ENCODE data around the gene MRPL11.

Gene MRPL11

GRCh38 chr11:66438504-66439466, at the start of gene MRPL11:
Gene MRPL11, minus strand, starts transcription at chr11:66438848. Its CDS starts 94 bp downstream, at chr11:66438754.
- peak; percentile 81 for DNase-seq (ENCODE audit: low read depth)

DNA sequence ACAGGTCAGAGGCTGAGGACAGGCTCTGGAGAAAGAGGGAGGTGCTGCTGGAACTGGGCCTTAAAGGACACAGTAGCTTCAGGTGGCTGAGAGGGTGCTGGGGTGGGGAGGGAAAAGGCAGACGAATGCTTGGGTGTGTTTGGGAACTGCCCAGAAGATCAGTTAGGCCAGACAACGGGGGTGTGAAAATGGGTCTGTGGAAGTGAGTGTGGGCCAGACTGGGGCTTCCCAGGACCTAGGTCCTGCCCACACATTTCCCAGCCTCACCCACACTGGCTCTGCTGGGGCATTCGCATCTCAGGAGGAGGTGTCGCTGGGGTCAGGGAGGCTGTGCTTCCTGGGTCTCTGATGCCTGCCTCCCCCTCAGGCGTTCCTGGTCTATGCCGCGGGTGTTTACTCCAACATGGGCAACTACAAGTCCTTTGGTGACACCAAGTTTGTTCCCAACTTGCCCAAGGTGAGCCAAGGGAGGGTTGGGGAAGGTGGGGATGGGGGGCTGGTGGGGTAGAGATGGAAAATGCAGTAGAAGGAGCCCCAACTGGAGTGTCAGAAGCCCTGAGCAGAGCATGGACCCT, 46.2 kb upstream of the MRPL11 start:
- DNase-seq (ENCODE audit: low read depth) = no peak

GRCh38 chr11:66480117-66480938, 41.7 kb upstream of the MRPL11 start, which contains the start of gene DPP3:
Gene DPP3, plus strand, starts transcription at chr11:66480434. Its CDS starts 1,767 bp downstream, at chr11:66482201.
- DNase-seq (ENCODE audit: low read depth) = peak; percentile 93

DNA sequence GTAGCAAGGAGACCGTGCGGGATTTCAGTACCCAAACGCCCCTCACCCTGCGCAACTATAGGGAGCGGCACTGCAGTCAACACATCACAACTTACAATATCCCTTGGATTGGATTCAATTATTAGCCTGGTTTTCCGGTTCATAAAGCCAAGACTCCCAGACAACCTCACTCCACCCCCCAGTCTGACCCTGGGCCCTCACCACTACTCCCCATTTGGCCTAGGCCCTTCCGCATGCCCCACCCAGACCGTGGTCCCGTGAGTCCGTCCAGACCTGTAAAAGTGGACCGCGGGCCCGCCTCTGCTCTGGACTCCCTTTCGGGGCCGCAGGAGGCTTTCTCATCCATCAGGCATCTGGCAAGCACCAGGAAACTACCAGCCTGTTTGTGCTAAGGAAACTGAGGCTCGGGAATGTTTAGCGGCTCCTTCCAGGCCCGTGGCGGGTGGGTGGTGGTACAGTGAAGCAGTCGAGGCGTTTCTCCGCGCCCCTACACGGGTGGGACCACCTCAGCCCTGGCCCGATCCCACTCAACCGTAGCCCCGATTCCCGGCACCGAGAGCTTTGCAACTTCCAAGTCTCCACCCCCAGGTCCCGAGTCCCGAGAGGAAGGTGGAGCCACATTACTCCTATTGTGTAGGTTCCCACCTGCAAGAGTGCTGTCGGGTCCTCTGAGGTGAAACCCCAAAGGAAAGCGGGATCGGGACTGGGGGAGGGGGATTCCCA, 40.9 kb upstream of the MRPL11 start:
- DNase-seq (ENCODE audit: low read depth) = no peak

- no peak for DNase-seq (ENCODE audit: low read depth)
Measured at GRCh38 chr11:66478729-66479393, 40.2 kb upstream of the MRPL11 start.

- no peak for DNase-seq (ENCODE audit: low read depth)
Measured at GRCh38 chr11:66477263-66478201, 38.9 kb upstream of the MRPL11 start.

DNA sequence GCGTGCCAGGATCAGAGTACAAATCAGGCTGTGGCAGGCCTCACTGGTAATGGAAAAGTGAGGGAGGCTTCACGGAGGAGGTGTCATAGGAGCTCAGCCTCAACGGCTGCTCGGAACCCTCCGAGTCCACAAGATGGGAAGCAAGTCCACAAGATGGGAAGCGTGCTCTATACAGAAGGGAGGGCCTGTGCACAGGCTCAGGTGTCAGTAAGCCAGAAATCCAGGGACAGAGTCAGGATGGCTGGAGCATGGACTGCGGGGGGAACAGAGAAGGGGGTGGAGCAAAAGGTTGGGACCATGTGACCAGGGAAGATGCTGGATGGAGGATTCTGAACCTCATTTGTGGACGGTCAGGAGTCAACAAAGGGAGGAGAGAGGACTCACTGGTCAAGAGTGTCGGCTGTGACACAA, 38.2 kb upstream of the MRPL11 start:
- no peak for DNase-seq (ENCODE audit: low read depth)

DNA sequence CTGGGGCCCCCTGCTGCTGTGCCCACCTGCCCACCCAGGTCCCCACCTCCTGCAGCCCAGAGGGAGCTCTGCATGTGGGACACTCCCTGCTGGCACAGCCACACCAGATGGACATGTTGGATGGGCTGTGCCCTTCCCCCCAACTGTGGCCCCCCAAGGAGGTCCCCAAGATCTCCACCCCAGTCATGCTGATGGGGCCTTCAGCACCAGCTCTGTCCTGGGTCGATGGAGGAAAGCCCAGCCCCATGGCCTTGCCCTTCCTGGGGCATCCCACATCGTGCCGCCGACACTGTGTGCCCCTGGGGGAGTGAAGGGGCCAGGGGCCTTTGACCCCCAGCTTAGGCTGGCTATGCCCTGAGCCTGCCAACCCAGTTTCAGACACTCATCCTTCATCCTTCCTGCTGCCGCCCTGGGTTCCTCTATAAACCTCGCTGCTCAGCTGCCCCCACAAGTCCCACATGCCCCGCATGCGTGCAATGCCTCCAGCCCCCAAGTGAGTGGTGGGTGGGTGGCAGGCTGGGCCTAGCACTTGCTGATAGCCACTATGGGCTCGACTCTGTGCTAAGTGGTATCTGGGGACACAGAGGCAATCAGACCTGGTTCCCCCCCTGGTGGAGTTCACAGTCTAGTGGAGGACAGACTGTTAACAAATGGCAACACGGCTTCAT, 37.7 kb upstream of the MRPL11 start:
- DNase-seq (ENCODE audit: low read depth) = no peak

DNA sequence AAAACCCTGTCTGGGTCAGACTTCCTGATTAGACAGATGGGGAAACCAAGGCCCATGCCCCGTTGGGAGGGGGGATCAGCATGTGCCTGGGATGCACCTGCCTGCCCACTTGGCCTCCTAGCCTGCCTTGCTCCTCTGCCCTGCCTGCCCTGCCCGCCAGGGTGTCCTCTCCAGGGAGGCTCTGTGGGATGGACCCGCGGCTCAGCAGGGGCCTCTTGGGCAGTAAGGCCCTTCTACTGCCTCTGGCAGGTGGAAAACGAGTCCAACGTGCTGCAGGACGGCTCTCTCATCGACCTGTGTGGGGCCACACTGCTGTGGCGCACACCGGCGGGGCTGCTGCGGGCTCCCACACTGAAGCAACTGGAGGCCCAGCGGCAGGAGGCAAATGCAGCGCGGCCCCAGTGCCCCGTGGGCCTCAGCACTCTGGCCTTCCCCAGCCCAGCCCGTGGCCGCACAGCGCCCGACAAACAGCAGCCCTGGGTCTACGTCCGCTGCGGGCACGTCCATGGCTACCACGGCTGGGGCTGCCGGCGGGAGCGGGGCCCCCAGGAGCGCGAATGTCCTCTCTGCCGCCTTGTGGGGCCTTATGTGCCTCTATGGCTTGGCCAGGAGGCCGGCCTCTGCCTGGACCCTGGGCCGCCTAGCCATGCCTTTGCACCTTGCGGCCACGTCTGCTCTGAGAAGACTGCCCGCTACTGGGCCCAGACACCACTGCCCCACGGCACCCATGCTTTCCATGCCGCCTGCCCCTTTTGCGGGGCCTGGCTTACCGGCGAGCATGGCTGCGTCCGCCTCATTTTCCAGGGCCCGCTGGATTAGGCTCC, 36.9 kb upstream of the MRPL11 start:
- no peak for DNase-seq (ENCODE audit: low read depth)

GRCh38 chr11:66473608-66474515, 35.2 kb upstream of the MRPL11 start:
- DNase-seq (ENCODE audit: low read depth) = no peak

DNA sequence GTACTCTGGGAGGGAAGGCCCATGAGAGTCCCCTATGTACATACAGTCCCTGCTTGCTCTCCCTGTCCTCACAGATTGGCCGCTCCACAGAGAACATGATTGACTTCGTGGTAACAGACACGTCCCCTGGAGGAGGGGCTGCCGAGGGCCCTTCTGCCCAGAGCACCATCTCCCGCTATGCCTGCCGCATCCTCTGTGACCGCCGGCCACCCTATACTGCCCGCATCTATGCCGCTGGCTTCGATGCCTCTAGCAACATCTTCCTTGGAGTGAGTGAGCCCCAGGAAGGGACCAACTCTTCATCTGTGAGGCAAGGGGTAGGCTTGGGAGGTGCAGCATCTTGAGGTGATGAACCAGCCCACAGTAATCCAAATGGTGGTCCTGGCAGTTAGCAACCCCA, 34.5 kb upstream of the MRPL11 start:
- DNase-seq (ENCODE audit: low read depth) = no peak

DNA sequence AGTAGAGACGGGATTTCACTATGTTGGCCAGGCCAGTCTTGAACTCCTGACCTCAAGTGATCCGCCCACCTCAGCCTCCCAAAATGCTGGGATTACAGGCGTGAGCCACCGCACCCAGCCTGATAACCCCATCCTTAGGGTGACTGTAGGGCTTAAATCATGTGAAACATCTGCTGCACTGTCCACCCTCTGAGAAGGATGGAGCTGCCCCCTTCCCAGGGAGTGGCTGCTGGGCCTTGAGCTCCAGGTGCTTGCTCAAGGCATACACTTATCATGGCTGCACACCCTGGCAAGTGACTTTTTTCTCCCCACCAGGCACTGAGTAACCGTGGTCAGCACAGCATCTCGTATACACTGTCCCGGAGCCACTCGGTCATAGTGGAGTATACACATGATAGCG, 33.4 kb upstream of the MRPL11 start:
- no peak for DNase-seq (ENCODE audit: low read depth)

- DNase-seq (ENCODE audit: low read depth) = no peak
Measured at GRCh38 chr11:66471142-66471541, 32.5 kb upstream of the MRPL11 start.

GRCh38 chr11:66470015-66470414, 31.4 kb upstream of the MRPL11 start:
- no peak for DNase-seq (ENCODE audit: low read depth)

DNA sequence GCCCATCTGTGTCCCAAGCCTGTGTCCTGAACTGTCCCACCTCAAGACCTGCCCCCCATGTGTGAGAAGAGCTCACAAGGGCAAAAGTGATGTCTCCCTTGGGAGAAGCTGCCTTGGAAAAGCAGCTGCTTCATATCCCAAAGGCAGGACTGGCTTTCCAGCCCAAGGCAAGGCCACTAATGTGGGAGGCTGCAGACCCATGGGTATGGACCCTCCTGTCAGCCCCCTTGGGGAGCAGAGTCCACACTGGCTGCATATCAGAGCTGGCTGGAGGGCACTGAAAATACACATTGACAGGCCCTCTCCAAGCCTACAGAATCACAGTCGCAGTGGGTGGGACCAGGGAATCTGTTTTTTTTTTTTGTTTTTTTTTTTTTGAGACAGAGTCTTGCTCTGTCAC, 30.8 kb upstream of the MRPL11 start:
- DNase-seq (ENCODE audit: low read depth) = no peak

GRCh38 chr11:66468691-66469090, 30.0 kb upstream of the MRPL11 start:
- no peak for DNase-seq (ENCODE audit: low read depth)

GRCh38 chr11:66467756-66468155, 29.1 kb upstream of the MRPL11 start:
- no peak for DNase-seq (ENCODE audit: low read depth)
